ENCODE results near the gene TRABD2B.

DNA sequence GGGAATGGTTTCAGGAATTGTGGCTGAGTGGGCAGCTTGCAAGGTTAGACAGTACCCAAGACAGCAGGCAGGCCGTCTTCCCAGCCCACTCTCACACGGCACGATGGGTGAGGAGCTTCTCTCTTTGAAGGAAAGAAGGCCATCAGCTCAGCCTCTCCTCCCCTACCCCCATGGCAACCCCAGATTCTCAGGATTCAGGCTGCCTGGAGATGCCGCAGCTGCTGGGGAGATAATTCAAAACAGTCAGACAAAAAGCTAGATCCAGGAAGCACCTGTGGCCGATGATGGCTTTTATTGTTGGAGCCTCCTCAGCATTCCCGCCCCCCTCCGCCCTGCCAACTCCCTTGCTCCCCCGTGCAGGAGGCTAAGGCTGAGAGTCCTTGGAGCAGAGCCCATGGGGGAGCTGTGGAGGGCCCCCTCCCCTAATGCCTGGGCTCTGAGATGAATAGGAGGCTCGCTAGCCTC lies 220.5 kb downstream of the TRABD2B start:
- TF ChIP-seq EZH2 (IDR thresholded peaks at IDR 0.05; ENCODE audit: borderline replicate concordance, low read depth, low read length, severe bottlenecking) (no peak), POLR2AphosphoS5 (IDR thresholded peaks at IDR 0.05; ENCODE audit: insufficient read depth, low read depth, low read length) (no peak), POLR2A (IDR thresholded peaks at IDR 0.05; ENCODE audit: low read depth, low read length) (no peak), MYC (IDR thresholded peaks at IDR 0.05; ENCODE audit: low read depth, low read length) (no peak), JUN (IDR thresholded peaks at IDR 0.05; ENCODE audit: borderline replicate concordance, insufficient read depth, insufficient read length, low read depth) (no peak), GATA2 (IDR thresholded peaks at IDR 0.05; ENCODE audit: insufficient read depth, insufficient read length, low read depth, low read length) (no peak)
- TF ChIP-seq, protein P1, sequence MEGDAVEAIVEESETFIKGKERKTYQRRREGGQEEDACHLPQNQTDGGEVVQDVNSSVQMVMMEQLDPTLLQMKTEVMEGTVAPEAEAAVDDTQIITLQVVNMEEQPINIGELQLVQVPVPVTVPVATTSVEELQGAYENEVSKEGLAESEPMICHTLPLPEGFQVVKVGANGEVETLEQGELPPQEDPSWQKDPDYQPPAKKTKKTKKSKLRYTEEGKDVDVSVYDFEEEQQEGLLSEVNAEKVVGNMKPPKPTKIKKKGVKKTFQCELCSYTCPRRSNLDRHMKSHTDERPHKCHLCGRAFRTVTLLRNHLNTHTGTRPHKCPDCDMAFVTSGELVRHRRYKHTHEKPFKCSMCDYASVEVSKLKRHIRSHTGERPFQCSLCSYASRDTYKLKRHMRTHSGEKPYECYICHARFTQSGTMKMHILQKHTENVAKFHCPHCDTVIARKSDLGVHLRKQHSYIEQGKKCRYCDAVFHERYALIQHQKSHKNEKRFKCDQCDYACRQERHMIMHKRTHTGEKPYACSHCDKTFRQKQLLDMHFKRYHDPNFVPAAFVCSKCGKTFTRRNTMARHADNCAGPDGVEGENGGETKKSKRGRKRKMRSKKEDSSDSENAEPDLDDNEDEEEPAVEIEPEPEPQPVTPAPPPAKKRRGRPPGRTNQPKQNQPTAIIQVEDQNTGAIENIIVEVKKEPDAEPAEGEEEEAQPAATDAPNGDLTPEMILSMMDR (IDR thresholded peaks at IDR 0.05; ENCODE audit: extremely low read depth in 1 of 2, insufficient read depth in 1 of 2, low read depth in 1 of 2, low read length in 2 of 2), result no peak
- TF ChIP-seq, protein P2, sequence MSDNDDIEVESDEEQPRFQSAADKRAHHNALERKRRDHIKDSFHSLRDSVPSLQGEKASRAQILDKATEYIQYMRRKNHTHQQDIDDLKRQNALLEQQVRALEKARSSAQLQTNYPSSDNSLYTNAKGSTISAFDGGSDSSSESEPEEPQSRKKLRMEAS (IDR thresholded peaks at IDR 0.05; ENCODE audit: insufficient read depth, insufficient read length), result no peak
